Activated CD4-positive, alpha-beta T cell treated with anti-CD3 and anti-CD28 coated beads for 24 hours (primary cell): ENCODE results near the gene RSPO3.
A peak's percentile ranks its signal among the peaks of the same experiment; 100 is the strongest.

ENCODE experiments used
- DNase-seq, 2 donors: peaks; one replicate each; pipeline ENCODE4 v3.0.0-alpha.2; 2020; ENCODE audit warnings: low read depth in 2 of 2

RSPO3 gene

DNA sequence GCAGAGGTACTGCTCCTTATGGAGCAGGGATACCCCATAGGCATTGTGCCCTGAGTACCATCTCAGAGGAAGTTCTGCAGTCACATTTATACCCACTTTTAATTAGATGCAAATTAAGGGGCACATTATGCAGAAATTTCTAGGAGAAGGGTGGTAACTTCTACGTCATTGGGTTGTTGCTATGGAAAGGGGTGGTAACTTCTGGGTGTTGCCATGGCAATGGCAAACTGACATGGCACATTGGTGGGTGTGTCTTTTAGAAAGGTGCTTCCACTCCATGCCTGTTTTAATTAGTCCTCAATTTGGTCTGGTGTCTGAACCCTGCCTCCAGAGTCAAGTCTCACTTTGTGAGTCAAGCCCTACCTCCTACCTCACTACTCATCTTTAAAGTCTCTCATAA, 42.0 kb downstream of the RSPO3 start:
- DNase-seq: no peak

GRCh38 chr6:127162836-127163235, 44.4 kb downstream of the RSPO3 start:
- no peak for DNase-seq

DNA sequence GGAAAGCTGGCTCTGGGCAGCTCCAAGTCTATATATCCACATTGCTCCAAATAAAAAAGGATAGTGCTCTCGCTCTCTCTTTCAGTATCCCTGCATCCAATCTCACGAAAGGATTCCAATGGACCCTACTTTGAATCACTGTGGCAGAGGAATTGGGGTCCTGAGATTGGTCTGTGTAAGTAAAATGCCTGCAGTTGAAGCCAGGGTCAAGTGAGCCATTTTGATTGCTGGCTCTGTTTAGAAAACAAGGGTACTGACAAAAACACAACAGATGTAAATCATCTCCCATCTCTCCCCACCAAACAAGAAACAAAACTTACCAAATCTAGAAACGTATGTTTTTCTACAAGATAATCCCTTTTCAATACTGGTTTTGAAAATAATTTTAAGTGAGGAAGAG, 45.6 kb downstream of the RSPO3 start:
- DNase-seq: no peak

GRCh38 chr6:127164565-127164964, 46.1 kb downstream of the RSPO3 start:
- DNase-seq: no peak

GRCh38 chr6:127173156-127173940, 54.9 kb downstream of the RSPO3 start:
- no peak for DNase-seq

DNA sequence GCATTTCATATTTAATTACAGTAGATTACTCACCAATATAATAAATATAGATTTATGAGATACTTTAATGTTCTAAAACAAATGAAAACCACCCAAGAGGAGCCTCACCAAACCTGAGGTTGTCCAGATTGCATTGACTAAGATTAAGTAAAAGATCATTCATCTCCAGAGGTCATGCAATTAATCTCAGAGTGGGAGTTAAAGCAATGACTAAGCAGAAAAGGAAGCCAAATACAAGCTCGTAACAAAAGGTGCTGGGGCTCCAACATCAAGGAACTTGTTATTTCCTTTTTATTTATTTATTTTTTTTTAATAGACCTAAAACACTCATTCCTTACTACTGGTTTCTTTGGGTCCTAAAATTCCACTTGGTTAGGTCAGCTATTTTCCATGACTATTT, 57.7 kb downstream of the RSPO3 start:
- no peak for DNase-seq

GRCh38 chr6:127177030-127177922, 58.8 kb downstream of the RSPO3 start:
- no peak for DNase-seq

DNA sequence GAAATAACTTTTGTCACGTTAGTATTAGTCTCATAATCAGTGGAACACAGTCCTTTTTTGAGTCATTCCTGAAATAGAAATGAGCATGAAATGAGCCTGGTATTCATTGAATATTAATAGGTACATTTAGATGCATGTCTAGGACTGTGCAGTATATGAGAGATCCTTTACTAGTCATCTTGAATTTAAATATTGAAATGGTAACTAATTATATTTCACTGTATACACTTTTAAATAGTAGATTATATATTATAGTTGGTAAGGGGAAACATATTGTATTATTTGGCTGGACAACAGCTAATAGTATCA, 59.4 kb downstream of the RSPO3 start:
- DNase-seq: no peak

- no peak for DNase-seq
These were observed 60.3 kb downstream of the RSPO3 start for GRCh38 chr6:127178746-127179145.

GRCh38 chr6:127180426-127180825, 62.0 kb downstream of the RSPO3 start:
- DNase-seq: no peak

DNA sequence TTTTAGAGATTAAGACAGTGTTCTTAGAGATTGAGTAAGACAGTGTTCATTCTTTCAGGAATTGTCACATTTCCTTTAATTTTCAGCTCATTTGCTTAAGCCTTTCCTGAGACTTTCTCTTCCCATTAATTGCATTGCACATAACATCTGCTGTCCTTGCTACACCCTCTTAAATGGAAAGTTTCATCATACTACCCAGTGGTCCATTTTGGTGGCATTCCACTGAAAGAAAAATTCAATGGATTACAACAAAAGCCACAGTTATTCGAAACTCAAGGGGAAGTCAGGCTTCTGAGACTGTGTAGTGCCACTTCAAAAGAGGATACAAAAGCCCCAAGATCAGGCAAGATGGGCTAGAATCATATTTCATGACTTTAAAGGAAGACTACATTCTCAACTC, 64.0 kb downstream of the RSPO3 start:
- no peak for DNase-seq

GRCh38 chr6:127185437-127185995, 67.0 kb downstream of the RSPO3 start:
- no peak for DNase-seq

DNA sequence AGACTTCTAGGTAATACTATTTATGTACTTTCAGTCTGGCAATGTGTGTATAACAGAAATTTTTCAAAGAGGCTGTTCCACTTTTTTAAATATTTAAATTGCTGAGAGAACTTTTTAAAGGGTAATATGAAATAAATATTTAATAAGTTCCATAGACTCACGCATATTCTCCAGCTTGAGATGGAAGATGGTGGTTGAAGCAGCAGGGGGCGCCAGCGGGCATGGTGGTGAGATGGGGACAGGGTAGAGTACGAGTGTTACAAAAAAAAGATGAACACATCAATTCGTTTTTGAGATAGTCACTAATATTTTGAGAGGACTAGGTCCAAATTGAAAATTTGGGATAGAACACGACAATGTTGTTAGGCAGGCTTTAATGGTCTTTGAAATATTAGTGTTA, 68.4 kb downstream of the RSPO3 start:
- DNase-seq: peak; percentile 53 to 64

DNA sequence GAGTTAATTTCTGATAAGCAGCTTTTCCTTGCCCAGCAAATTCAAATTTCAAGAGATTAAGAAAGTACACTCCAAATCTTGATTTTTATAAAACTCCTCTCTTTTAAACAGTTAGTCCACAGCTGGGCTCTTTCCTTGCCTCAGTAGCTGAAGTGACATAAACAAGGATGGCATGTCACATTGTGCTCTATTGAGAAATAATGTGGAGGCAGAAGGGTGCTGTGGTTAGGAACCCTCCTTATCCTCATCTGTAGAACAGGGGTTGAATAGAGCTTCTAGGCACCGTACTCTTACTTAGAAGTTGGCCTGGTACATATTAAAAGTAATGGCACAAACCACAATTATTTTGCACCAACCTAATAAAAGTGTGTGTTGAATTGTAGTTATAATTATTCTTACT, 70.3 kb downstream of the RSPO3 start:
- DNase-seq: no peak

DNA sequence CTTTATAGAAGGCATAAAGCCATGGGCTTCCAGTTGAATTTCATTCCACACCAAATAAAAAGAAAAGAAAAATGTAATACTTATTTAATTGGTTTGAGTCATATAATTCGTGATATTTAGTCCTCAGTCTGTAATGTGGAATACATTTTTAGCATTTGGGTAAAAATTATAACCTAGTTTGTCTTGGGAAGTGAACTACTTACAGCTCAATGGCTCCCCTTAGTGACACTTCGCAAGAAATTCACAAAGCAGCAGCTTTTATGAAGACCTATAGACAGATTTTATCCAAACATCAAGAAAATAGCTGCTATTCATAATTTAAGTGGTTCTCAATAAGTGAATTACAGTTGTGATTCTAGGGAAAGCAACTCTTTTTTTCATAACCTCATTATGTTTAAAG, 72.1 kb downstream of the RSPO3 start:
- DNase-seq: no peak

DNA sequence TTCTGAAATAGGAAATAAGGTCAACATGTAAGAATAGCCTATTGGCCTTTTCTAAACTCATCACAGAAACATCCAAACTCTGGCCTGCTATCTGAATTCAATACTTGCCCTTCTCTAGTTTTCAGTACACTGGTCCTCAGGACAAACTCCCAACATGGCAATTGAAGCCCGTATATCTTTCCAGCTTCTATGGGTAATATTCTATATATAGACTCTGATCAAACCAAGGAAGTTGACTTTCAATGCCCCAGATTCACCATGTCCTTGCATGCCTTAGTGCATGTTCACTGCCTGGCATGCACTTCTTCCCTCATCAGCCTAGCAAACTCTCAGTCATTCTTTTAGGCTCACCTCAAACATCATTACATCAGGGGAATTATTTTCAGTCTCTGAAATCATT, 73.2 kb downstream of the RSPO3 start:
- no peak for DNase-seq

GRCh38 chr6:127192911-127193541, 74.6 kb downstream of the RSPO3 start:
- no peak for DNase-seq

GRCh38 chr6:127195833-127196232, 77.4 kb downstream of the RSPO3 start:
- DNase-seq: no peak

- DNase-seq: no peak
These were observed 80.1 kb downstream of the RSPO3 start for GRCh38 chr6:127198549-127198948.

GRCh38 chr6:127199470-127199869, 81.0 kb downstream of the RSPO3 start:
- DNase-seq: no peak

- no peak for DNase-seq
These were observed 81.6 kb downstream of the RSPO3 start for GRCh38 chr6:127200114-127200513.

DNA sequence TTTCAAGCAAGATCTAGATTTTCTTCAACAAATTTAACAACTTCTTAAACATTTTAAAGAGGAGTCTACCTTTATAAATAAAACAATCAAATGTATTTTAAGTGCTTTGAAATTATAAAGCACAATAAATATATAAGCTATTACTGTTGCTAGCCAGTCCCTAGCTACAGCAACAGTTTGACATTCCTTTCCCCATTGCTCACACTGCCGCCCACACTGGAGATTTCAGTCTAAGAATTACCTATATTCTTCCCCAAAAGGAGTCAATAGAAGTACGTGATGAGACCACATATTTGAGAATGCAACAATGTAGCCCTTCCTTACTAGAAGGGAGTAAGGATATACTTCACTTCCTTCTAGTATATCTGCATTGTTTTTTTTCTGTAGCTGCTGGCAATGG, 82.8 kb downstream of the RSPO3 start:
- no peak for DNase-seq
